Keratinocyte (primary cell): ENCODE data around the gene C16orf92. TPM values are rescaled to one million over a fixed set of nuclear protein-coding genes. Genes with fewer than 3 reads are reported as not detected.

Experiments
- DNase-seq: peaks from one replicate; pipeline ENCODE4 v3.0.0-alpha.2; 2011; ENCODE audit warnings: low read depth, missing footprints, low spot score
- FAIRE-seq: peaks from 2 replicates; lab custom pipeline; 2011; peaks lifted over from hg19 to GRCh38; lab: Jason Lieb, UNC
- H2AFZ ChIP-seq: 2 replicates; pipeline ENCODE4 v1.6.0; 2012; ENCODE audit warnings: low read length, control low read depth, inconsistent platforms; ENCODE audit not compliant: control insufficient read depth
- H3K27ac ChIP-seq: 2 replicates; pipeline ENCODE4 v1.5.1; 2011; ENCODE audit warnings: low read length; ENCODE audit not compliant: control insufficient read depth, insufficient read depth
- H3K27me3 ChIP-seq: 3 replicates; pipeline ENCODE4 v1.6.0; 2011; ENCODE audit warnings: low read length; ENCODE audit not compliant: control insufficient read depth, insufficient read depth; ENCODE audit errors: extremely low read depth
- H3K36me3 ChIP-seq, 2 experiments: 2 replicates in 1 of 2; 3 replicates in 1 of 2; pipeline ENCODE4 v1.5.1; 2011; ENCODE audit warnings: low read length in 2 of 2, mild to moderate bottlenecking in 1 of 2; ENCODE audit not compliant: control insufficient read depth in 2 of 2, insufficient read depth in 2 of 2; ENCODE audit errors: extremely low read depth in 1 of 2
- H3K4me1 ChIP-seq: 3 replicates; pipeline ENCODE4 v1.5.1; 2011; ENCODE audit warnings: low read length; ENCODE audit not compliant: control insufficient read depth, insufficient read depth; ENCODE audit errors: extremely low read depth
- H3K4me2 ChIP-seq: 3 replicates; pipeline ENCODE4 v1.6.0; 2011; ENCODE audit warnings: low read depth, low read length; ENCODE audit not compliant: control insufficient read depth, insufficient read depth; ENCODE audit errors: extremely low read depth
- H3K4me3 ChIP-seq, 3 experiments: fragments of 200-600 bp in 1 of 3; sonication (generic) in 1 of 3; 2 replicates in 2 of 3; 3 replicates in 1 of 3; pipeline ENCODE4 v1.5.1; 2011 to 2016; ENCODE audit warnings: low read length in 3 of 3, mild to moderate bottlenecking in 3 of 3, control low read depth in 2 of 3, inconsistent platforms in 1 of 3, low read depth in 1 of 3, mixed read lengths in 1 of 3, mixed run types in 1 of 3, moderate library complexity in 1 of 3; ENCODE audit not compliant: control insufficient read depth in 2 of 3, insufficient read depth in 2 of 3; ENCODE audit errors: extremely low read depth in 1 of 3
- H3K79me2 ChIP-seq: 2 replicates; pipeline ENCODE4 v1.6.0; 2012; ENCODE audit warnings: low read length; ENCODE audit not compliant: control insufficient read depth, insufficient read depth
- H3K9ac ChIP-seq: 3 replicates; pipeline ENCODE4 v1.6.0; 2011; ENCODE audit warnings: low read length; ENCODE audit not compliant: control insufficient read depth, insufficient read depth; ENCODE audit errors: extremely low read depth
- H3K9me1 ChIP-seq: 3 replicates; pipeline ENCODE4 v1.6.0; 2011; ENCODE audit warnings: low read length; ENCODE audit not compliant: control insufficient read depth, insufficient read depth; ENCODE audit errors: extremely low read depth
- H3K9me3 ChIP-seq: 2 replicates; pipeline ENCODE4 v1.5.1; 2012; ENCODE audit warnings: low read depth, low read length; ENCODE audit not compliant: control insufficient read depth
- H4K20me1 ChIP-seq: 3 replicates; pipeline ENCODE4 v1.6.0; 2011; ENCODE audit warnings: low read length; ENCODE audit not compliant: control insufficient read depth, insufficient read depth; ENCODE audit errors: extremely low read depth
- CTCF ChIP-seq, 3 experiments: IDR thresholded peaks in 1 of 3; conservative IDR thresholded peaks in 1 of 3; optimal IDR thresholded peaks in 1 of 3; 2 replicates in 2 of 3; 3 replicates in 1 of 3; pipeline versions ENCODE3 to v1.5.1; 2011; ENCODE audit warnings: low read length in 3 of 3, mild to moderate bottlenecking in 3 of 3, moderate library complexity in 2 of 3, control low read depth in 1 of 3, inconsistent platforms in 1 of 3; ENCODE audit not compliant: insufficient read depth in 2 of 3; ENCODE audit errors: extremely low read depth in 1 of 3
- EZH2 ChIP-seq: IDR thresholded peaks from one replicate; pipeline ENCODE4 v1.6.1; 2012; ENCODE audit warnings: inconsistent platforms, mild to moderate bottlenecking, low read length, moderate library complexity
- dilution Hi-C: fragments of 300-500 bp; cut with MboI; formaldehyde crosslinking; loops from one replicate; pipeline ENCODE4 v1.7.0; 2020; ENCODE audit warnings: low sequenced_read_pairs; ENCODE audit not compliant: extremely low pct_ligation_motif_present
- polyA plus RNA-seq, 5 experiments: library from polyadenylated mRNA; depleted of rRNA in 3 of 5; stranded (reverse) in 3 of 5; stranded (forward) in 1 of 5; unstranded in 1 of 5; fragments of >200 nt; gene quantifications; 1 replicate in 1 of 5; 2 replicates in 3 of 5; 3 replicates in 1 of 5; pipeline versions ENCODE4 v1.2.1 to v1.2.3, GENCODE V29; 2011 to 2012; ENCODE audit warnings: missing spikeins in 2 of 5, low read depth in 1 of 5, low replicate concordance in 1 of 5

Gene C16orf92
- polyA plus RNA-seq, 1 donor (not counting 4 experiments of a cell fraction or from before 2014, with no cell fraction given): not detected

GRCh38 chr16:29994600-29995323 is 28.2 kb upstream of the C16orf92 start:
- dilution Hi-C loops: no loop called here
- Histone ChIP-seq H3K9ac (peak overlapping the region; percentile 95), H3K79me2 (peaks cover 10% of the 10 kb centered on the region), H3K27me3 (no peaks in the 10 kb centered on the region), H3K4me1 (peaks cover 24% of the 10 kb centered on the region), H3K4me2 (peak overlapping the region; percentile 89), H2AFZ (peak overlapping the region; percentile 96), H3K9me3 (no peaks in the 10 kb centered on the region), H3K36me3 (peaks cover 19 to 31% of the 10 kb centered on the region in 2 experiments), H4K20me1 (no peaks in the 10 kb centered on the region), H3K9me1 (no peaks in the 10 kb centered on the region), H3K27ac (peak overlapping the region; percentile 98), H3K4me3 (peak overlapping the region; percentile 67 to 99 (median 92))
- FAIRE-seq: peak; percentile 78
- TF ChIP-seq EZH2 (no peak), CTCF (optimal IDR thresholded peaks at IDR 0.05 in 1 of 3, IDR thresholded peaks at IDR 0.05 in 1 of 3, conservative IDR thresholded peaks at IDR 0.05 in 1 of 3; ENCODE audit: extremely low read depth in 1 of 3, insufficient read depth in 2 of 3, low read length in 3 of 3) (no peak)
- peak; percentile 68 for DNase-seq

- dilution Hi-C loops: no loop called here
- Histone ChIP-seq H3K36me3 (peaks cover 19 to 35% of the 10 kb centered on the region in 2 experiments), H3K27me3 (no peaks in the 10 kb centered on the region), H3K9me3 (no peaks in the 10 kb centered on the region), H3K4me1 (peaks cover 24% of the 10 kb centered on the region), H3K4me2 (peak within 1 kb of the TSS; percentile 89), H4K20me1 (no peaks in the 10 kb centered on the region), H3K27ac (peak within 1 kb of the TSS; percentile 98), H2AFZ (peak within 1 kb of the TSS; percentile 96), H3K9ac (peak within 1 kb of the TSS; percentile 95), H3K4me3 (peak within 1 kb of the TSS; percentile 67 to 99 (median 92)), H3K79me2 (peaks cover 10% of the 10 kb centered on the region), H3K9me1 (no peaks in the 10 kb centered on the region)
- TF ChIP-seq CTCF (optimal IDR thresholded peaks at IDR 0.05 in 1 of 3, IDR thresholded peaks at IDR 0.05 in 1 of 3, conservative IDR thresholded peaks at IDR 0.05 in 1 of 3; ENCODE audit: extremely low read depth in 1 of 3, insufficient read depth in 2 of 3, low read length in 3 of 3): no peak
- no peak for TF ChIP-seq EZH2
- DNase-seq: no peak
- FAIRE-seq: no peak
These were observed 27.6 kb upstream of the C16orf92 start, which contains the start of gene HIRIP3 for GRCh38 chr16:29995324-29995910. TSS of gene HIRIP3 (minus strand) at chr16:29995617. CDS start at chr16:29995605, 12 bp downstream.
